Rectal smooth muscle tissue (tissue), 1 donor: ENCODE results near the gene RIPOR3.
"Not testable (repeated sequence)": the region's sequence is repeated elsewhere in the genome, so short reads cannot be mapped to it uniquely, and the experiment has no call there.

ENCODE experiments used
- H3K27ac ChIP-seq: one replicate; pipeline ENCODE4 v1.7.0; 2013; ENCODE audit warnings: low read depth, low read length, inconsistent platforms
- H3K27me3 ChIP-seq: one replicate; pipeline ENCODE4 v1.7.0; 2013; ENCODE audit warnings: low read length; ENCODE audit not compliant: control insufficient read depth, insufficient read depth
- H3K36me3 ChIP-seq: one replicate; pipeline ENCODE4 v1.7.0; 2013; ENCODE audit warnings: low read length; ENCODE audit not compliant: control insufficient read depth, insufficient read depth
- H3K4me1 ChIP-seq: one replicate; pipeline ENCODE4 v1.7.0; 2013; ENCODE audit warnings: low read length; ENCODE audit not compliant: control insufficient read depth, insufficient read depth
- H3K4me3 ChIP-seq: one replicate; pipeline ENCODE4 v1.7.0; 2013; ENCODE audit warnings: low read length
- H3K9ac ChIP-seq: one replicate; pipeline ENCODE4 v1.7.0; 2013; ENCODE audit warnings: low read length

Gene RIPOR3

DNA sequence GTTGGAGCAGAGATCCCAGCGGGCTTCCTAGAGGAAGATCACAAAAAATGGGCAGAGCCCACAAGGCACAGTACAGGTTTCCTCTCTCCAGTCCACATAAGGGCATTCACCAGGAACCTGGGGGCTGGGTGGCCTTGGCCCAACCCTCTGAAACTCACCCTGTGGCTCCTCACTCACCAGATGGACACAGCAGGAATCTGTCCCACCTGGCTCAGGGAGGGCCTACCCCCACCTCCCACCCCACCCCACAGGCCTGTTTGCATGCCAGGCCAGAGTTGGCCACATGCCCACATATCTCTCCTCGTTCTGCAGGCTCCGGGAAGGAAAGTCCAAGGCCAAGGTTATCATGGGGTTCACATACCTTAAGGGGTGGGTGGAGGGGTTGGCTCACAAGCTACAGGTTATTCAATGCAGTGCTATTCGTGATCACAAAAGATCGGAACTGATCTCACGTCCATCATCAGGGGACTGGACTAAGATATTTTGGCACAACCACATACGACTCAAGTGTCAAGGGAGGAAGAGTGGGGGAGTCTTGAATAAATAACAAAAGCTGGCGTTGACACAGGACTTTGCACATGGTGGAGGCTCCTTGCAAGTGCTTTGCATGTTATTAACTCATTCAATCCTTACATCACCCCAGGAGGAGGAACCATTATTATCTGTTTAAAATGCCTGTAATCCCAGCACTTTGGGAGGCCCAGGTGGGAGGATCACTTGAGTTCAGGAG, 13.0 kb downstream of the RIPOR3 start:
- H3K36me3 ChIP-seq: no peaks in the 10 kb centered on the region
- peaks cover 9% of the 10 kb centered on the region for H3K4me1 ChIP-seq
- no peaks in the 10 kb centered on the region for H3K27me3 ChIP-seq
- H3K9ac ChIP-seq: no peak overlapping the region
- no peak overlapping the region for H3K27ac ChIP-seq
- no peak overlapping the region for H3K4me3 ChIP-seq

DNA sequence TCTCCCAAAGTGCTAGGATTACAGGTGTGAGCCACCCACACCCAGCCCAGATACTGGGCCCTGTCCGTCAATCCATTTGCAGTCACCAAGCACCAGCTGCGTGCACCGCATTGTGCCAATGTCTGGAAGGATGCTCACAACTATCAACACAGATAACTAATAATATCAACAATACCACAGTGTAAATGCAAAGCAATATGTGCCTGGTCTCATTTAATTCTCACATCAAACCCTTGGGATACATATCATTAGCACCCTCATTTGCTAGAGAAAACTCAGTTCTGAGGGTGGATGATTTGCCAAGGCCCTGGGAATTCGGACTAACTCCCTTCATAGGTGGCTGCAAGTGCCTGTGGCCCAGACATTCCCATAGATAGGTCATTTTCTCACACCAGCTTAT, 14.5 kb downstream of the RIPOR3 start:
- Histone ChIP-seq H3K4me3 (no peak overlapping the region), H3K4me1 (peaks cover 11% of the 10 kb centered on the region), H3K9ac (no peak overlapping the region), H3K27ac (no peak overlapping the region), H3K36me3 (no peaks in the 10 kb centered on the region), H3K27me3 (no peaks in the 10 kb centered on the region)

DNA sequence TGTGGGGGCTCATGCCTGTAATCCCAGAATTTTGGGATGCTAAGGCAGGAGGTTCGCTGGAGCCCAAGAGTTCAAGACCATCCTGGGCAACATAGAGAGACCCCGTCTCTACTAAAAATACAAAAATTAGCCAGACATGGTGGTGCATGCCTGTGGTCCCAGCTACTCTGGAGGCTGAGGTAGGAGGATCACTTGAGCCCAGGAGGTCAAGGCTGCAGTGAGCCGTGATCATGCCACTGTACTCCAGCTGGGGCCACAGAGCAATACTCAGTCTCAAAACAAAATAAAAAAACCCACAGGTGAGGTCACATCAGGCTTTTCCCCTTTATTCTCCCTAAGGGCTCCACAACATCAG, 15.0 kb downstream of the RIPOR3 start:
- H3K9ac ChIP-seq, H3K27ac ChIP-seq, H3K27me3 ChIP-seq, H3K4me3 ChIP-seq, H3K36me3 ChIP-seq: not testable (repeated sequence)
- peaks cover 11% of the 10 kb centered on the region for H3K4me1 ChIP-seq

DNA sequence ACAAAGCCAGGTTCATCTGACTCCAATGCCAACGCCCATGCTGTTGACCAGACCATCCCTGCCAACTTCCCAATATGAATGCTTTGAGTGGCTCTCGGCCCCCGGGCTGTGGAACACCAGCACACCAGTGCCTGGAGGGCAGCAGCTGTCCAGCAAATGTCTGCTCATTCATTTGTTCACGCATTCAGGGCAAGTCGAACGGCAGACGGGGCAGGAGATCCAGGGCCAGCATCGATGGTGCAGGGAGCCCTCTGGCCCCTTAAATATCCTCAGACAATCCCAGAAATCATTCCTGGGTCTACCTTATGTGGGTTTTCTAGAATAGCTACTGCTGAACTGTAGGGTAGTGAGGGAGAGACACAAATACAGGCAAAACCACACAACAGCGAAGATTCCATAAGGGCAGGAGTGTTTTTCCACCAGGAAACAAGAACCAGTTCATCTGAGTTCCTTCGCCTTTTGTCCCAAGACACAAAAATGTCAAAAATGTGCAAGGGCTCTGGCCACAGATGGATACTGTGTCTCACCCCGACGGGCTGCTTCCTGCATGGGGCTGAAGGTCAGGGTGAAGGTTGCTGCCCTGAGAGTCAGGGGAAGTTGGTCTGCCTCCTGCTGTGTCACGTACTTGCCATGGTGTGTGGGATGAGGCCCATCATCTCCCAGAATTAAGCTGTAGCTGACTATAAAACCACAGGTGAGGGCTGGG, 15.5 kb downstream of the RIPOR3 start:
- Histone ChIP-seq H3K9ac (no peak overlapping the region), H3K4me1 (peaks cover 11% of the 10 kb centered on the region), H3K4me3 (no peak overlapping the region), H3K27ac (no peak overlapping the region), H3K27me3 (no peaks in the 10 kb centered on the region), H3K36me3 (no peaks in the 10 kb centered on the region)

DNA sequence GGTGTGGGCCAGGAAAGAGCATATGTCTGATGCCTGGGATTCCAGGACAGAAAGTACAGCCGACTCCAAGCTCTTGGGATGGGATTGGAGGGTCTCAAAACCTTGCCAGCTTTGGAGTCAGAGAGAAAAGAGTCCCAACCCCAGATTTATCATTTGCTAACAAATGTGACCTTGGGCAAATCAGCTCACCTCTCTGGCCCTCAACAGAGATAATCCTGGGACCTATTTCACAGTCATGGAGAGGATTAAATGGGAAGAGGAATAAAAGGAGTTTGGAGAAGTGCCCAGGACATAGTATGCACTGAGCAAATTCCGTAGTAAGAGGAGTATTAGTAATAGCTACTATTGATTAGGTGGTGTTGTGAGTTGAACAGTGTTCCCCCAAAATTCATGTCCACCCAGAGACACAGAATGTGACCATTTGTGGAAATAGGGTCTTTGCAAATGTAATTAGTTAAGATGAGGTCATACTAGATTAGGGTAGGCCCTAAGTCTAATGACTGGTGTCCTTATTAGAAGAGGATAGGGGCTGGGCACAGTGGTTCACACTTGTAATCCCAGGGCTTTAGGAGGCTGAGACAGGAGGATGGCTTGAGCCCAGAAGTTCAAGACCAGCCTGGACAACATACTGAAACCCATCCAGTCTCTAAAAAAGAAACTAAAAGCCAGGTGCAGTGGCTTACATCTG, 17.1 kb downstream of the RIPOR3 start:
- H3K4me1 ChIP-seq: peaks cover 11% of the 10 kb centered on the region
- H3K4me3 ChIP-seq: no peak overlapping the region
- peak overlapping the region; percentile 21 for H3K27ac ChIP-seq
- no peak overlapping the region for H3K9ac ChIP-seq
- H3K27me3 ChIP-seq: no peaks in the 10 kb centered on the region
- H3K36me3 ChIP-seq: no peaks in the 10 kb centered on the region

DNA sequence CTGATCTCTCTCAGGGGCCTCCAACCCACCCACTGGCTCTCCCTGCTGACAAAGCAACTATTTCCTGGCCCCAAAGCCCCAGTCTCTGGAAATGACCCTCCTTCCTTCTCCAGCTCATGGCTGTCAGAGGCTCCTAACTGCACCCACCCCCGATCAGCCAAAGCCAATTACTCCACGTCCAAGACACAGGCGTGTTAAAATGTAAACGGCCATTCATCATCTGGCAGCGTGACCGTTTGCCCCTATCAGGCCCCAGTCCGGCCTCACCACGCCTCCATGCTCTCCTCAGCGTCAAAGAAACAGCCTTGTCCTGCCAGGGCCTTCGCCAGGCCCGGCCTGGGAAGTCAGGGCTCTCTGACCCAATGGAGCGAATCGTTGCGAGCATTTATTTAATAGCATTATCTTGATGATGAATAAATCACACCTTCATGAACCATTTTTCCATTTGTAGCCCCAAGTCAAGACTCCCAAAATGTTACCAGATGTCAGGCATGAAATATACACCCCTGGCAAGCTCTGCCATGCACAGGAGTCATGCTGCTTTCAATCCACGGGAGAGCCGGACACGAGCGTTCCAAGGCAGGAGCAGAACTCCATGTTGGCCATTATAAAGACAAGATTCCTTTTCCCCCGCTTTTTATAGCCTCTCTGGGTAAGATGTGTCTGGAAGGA, 17.7 kb downstream of the RIPOR3 start:
- peak overlapping the region; percentile 40 for H3K27ac ChIP-seq
- H3K4me3 ChIP-seq: no peak overlapping the region
- no peaks in the 10 kb centered on the region for H3K27me3 ChIP-seq
- H3K9ac ChIP-seq: no peak overlapping the region
- peaks cover 11% of the 10 kb centered on the region for H3K4me1 ChIP-seq
- no peaks in the 10 kb centered on the region for H3K36me3 ChIP-seq

DNA sequence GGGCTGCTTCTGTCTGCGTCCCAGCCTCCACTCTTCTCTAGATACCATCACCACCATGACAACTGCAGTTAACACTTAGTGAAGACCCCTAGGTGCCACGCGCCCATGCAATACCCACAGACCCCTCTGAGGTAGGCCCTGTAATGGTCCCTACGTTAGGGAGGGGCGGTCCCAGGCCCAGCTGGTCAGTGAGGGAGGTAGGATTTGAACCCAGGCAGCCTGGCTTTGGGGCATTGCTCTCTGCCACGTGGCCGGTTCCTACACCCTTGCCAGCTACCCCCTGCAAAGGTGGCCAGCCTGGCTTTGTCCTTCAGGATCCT, 18.2 kb downstream of the RIPOR3 start:
- Histone ChIP-seq H3K4me1 (peaks cover 11% of the 10 kb centered on the region), H3K27me3 (no peaks in the 10 kb centered on the region), H3K36me3 (no peaks in the 10 kb centered on the region), H3K9ac (no peak overlapping the region), H3K4me3 (no peak overlapping the region), H3K27ac (peak overlapping the region; percentile 40)

DNA sequence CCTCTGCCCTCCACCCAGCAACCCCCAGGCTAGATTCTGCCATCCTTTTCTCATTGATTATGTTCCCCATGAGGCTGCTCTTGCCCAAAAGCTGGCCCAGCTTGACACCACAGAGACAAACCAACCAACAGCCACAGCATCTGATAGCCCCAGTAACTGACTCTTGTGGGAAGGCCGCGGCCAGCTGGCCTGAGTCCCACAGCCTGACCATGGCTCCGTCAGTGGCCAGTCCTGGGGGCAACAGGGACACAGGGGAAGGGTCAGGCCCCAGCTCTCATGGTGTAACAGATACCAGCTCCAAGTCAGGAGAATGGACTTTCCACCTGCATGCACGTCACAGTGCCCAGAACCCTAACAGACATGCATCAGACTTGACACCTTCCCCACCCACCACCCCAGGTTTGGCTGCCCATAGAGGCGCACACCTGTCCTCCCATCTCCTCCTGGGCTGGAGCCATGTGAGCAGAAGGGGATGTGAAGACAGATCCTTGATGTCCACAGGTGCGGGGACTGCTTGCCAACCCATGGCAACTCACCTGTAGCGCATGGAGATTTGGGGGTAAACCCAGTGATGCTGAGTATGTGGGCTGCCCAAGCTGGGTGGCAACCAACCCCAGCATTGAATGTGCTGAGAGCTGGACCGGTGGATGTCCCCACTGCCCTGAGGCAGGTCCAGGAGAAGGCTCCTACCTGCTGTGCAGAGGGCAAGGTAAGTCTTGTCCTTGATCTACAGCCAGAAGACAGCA, 18.8 kb downstream of the RIPOR3 start:
- Histone ChIP-seq H3K36me3 (no peaks in the 10 kb centered on the region), H3K4me3 (no peak overlapping the region), H3K9ac (no peak overlapping the region), H3K27ac (no peak overlapping the region), H3K27me3 (no peaks in the 10 kb centered on the region), H3K4me1 (peaks cover 11% of the 10 kb centered on the region)

DNA sequence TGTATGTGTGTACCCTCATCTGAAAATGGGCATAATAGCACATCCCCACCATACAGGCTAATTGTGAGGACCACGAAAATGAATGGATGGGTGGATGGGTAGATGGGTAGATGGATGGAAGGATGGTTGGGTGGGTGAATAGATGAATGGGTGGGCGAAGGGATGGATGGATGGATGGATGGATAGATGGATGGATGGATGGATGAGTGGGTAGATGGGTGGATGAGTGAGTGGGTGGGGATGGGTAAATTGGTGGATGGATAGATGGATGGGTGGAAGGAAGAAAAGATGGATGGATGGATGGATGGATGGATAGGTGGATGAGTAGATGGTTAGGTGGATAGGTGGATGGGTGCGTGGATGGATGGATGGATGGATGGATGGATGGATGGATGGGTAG, 19.7 kb downstream of the RIPOR3 start:
- Histone ChIP-seq H3K9ac (no peak overlapping the region), H3K36me3 (no peaks in the 10 kb centered on the region), H3K4me3 (no peak overlapping the region), H3K27me3 (no peaks in the 10 kb centered on the region), H3K4me1 (peaks cover 11% of the 10 kb centered on the region), H3K27ac (no peak overlapping the region)

DNA sequence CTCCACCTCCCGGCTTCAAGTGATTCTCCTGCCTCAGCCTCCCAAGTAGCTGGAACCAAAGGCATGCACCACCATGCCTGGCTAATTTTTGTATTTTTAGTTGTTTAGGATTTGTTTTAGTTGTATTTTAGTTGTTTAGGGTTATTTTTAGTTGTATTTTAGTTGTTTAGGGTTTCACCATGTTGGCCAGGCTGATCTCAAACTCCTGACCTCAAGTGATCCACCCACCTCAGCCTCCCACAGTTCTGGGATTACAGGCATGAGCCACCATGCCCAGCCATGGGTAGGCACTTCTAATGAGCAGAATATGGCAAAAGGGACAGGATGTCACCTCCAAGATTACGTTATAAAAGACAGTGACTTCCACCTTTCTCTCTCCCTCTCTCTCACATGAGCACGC, 20.3 kb downstream of the RIPOR3 start:
- H3K36me3 ChIP-seq, H3K27me3 ChIP-seq, H3K9ac ChIP-seq, H3K27ac ChIP-seq, H3K4me3 ChIP-seq: not testable (repeated sequence)
- H3K4me1 ChIP-seq: peaks cover 11% of the 10 kb centered on the region

DNA sequence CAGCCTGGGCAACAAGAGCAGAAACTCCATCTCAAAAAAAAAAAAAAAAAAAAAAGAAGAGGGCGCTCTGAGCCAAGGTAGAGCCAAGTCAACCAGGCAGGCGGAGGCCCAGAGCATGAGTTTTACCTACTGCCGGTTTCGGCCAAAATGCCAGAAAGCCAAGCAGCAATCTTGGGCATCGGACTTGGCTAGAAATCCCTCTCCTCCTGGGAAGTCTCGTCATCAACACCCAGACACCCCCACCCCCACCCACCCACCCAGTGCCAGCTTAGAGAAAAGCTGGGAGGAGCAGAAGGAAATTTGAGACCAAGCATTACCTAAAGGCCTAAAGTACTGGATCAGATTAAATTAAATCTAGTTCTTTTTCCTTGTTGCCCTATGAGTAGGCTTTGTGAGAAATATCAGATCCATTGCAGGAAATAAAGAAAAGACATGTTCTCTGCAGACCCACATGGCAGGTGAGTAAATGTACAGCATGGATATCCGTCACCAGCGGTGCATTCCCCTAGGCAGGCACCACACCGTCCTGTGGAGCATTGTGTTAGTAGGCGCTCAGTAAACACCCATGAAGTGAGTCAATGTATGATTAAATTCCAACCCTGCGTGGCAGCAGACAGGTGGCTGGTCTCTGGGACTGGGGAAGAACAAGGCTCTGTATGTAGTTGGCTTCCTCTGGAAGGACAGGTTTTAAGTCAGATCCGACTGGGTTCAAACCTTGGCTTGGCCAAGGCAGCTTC, 21.0 kb downstream of the RIPOR3 start:
- H3K9ac ChIP-seq: no peak overlapping the region

More for the DNA sequence above, 21.0 kb downstream of the RIPOR3 start:
- Histone ChIP-seq H3K4me1 (peaks cover 11% of the 10 kb centered on the region), H3K4me3 (no peak overlapping the region), H3K27me3 (no peaks in the 10 kb centered on the region), H3K27ac (no peak overlapping the region), H3K36me3 (no peaks in the 10 kb centered on the region)
